Progenitor cell of endocrine pancreas (in vitro differentiated cells): ENCODE data around the gene M1AP. TPM values are rescaled to one million over a fixed set of nuclear protein-coding genes. Genes with fewer than 3 reads are reported as not detected.

Experiments used
- DNase-seq: peaks from one replicate; pipeline ENCODE4 v3.0.0; 2021; ENCODE audit warnings: low spot score; ENCODE audit not compliant: unreplicated experiment
- H3K27ac Mint-ChIP-seq: 2 replicates; pipeline ENCODE4 v1.8.0; 2021; ENCODE audit warnings: mild to moderate bottlenecking, moderate library complexity, mixed read lengths
- H3K27me3 Mint-ChIP-seq: 2 replicates; pipeline ENCODE4 v1.8.0; 2021; ENCODE audit warnings: mixed read lengths
- H3K36me3 Mint-ChIP-seq: 2 replicates; pipeline ENCODE4 v1.8.0; 2022; ENCODE audit warnings: mixed read lengths; ENCODE audit not compliant: insufficient read depth
- H3K4me1 Mint-ChIP-seq: 2 replicates; pipeline ENCODE4 v1.8.0; 2021; ENCODE audit warnings: low read depth, mixed read lengths
- H3K4me3 Mint-ChIP-seq: 2 replicates; pipeline ENCODE4 v1.8.0; 2021; ENCODE audit warnings: low read depth, mild to moderate bottlenecking, moderate library complexity, mixed read lengths
- H3K9me3 Mint-ChIP-seq: 2 replicates; pipeline ENCODE4 v1.8.0; 2021; ENCODE audit warnings: low read depth, mixed read lengths
- CTCF ChIP-seq: fragments of 200-600 bp; sonication (generic); IDR thresholded peaks from one replicate; pipeline ENCODE4 v1.5.0; 2021; ENCODE audit warnings: antibody characterized with exemption, mild to moderate bottlenecking; ENCODE audit not compliant: unreplicated experiment
- total RNA-seq: library from RNA; stranded (reverse); gene quantifications from 2 replicates; pipeline ENCODE4 v1.2.1, GENCODE V29; 2021

The M1AP gene
- total RNA-seq, 1 donor from 2014 or later, result 2.5 TPM

GRCh38 chr2:74573747-74574562, 74.2 kb downstream of the M1AP start:
- no peaks in the 10 kb centered on the region for H3K36me3 Mint-ChIP-seq
- H3K27me3 Mint-ChIP-seq, result peaks cover 15% of the 10 kb centered on the region
- no peak for DNase-seq
- H3K27ac Mint-ChIP-seq, result no peak overlapping the region
- no peaks in the 10 kb centered on the region for H3K4me1 Mint-ChIP-seq
- no peak for TF ChIP-seq CTCF
- no peak overlapping the region for H3K4me3 Mint-ChIP-seq
- H3K9me3 Mint-ChIP-seq, result no peaks in the 10 kb centered on the region

GRCh38 chr2:74572178-74572925, 75.8 kb downstream of the M1AP start:
- Mint-ChIP-seq H3K27ac (no peak overlapping the region), H3K4me3 (no peak overlapping the region), H3K9me3 (no peaks in the 10 kb centered on the region), H3K4me1 (no peaks in the 10 kb centered on the region), H3K27me3 (peaks cover 18% of the 10 kb centered on the region), H3K36me3 (no peaks in the 10 kb centered on the region)
- no peak for TF ChIP-seq CTCF
- DNase-seq, result no peak

- TF ChIP-seq CTCF, result no peak
- DNase-seq, result no peak
- no peak overlapping the region for H3K27ac Mint-ChIP-seq
- H3K4me1 Mint-ChIP-seq, result no peaks in the 10 kb centered on the region
- no peak overlapping the region for H3K4me3 Mint-ChIP-seq
- H3K9me3 Mint-ChIP-seq, result no peaks in the 10 kb centered on the region
- H3K36me3 Mint-ChIP-seq, result no peaks in the 10 kb centered on the region
- H3K27me3 Mint-ChIP-seq, result peaks cover 11% of the 10 kb centered on the region
Observed at GRCh38 chr2:74571058-74571457, 77.1 kb downstream of the M1AP start.

GRCh38 chr2:74569686-74570085, 78.4 kb downstream of the M1AP start:
- no peak for TF ChIP-seq CTCF
- Mint-ChIP-seq H3K27ac (no peak overlapping the region), H3K4me1 (no peaks in the 10 kb centered on the region), H3K36me3 (no peaks in the 10 kb centered on the region), H3K27me3 (peaks cover 14% of the 10 kb centered on the region), H3K9me3 (no peaks in the 10 kb centered on the region), H3K4me3 (no peak overlapping the region)
- DNase-seq, result no peak

- no peaks in the 10 kb centered on the region for H3K36me3 Mint-ChIP-seq
- DNase-seq, result no peak
- H3K4me1 Mint-ChIP-seq, result no peaks in the 10 kb centered on the region
- no peaks in the 10 kb centered on the region for H3K9me3 Mint-ChIP-seq
- H3K4me3 Mint-ChIP-seq, result no peak overlapping the region
- no peak for TF ChIP-seq CTCF
- no peak overlapping the region for H3K27ac Mint-ChIP-seq
- H3K27me3 Mint-ChIP-seq, result peaks cover 21% of the 10 kb centered on the region
Observed at GRCh38 chr2:74567881-74568280, 80.2 kb downstream of the M1AP start.
